Osteoblast (primary cell): ENCODE measurements around the gene TMEM130. TPM values are rescaled to one million over a fixed set of nuclear protein-coding genes. Genes with fewer than 3 reads are reported as not detected.

Source experiments
- DNase-seq: peaks from one replicate; pipeline ENCODE4 v3.0.0; 2011; ENCODE audit warnings: low spot score, mixed read lengths; ENCODE audit not compliant: insufficient read length; ENCODE audit errors: missing footprints
- H2AFZ ChIP-seq: 2 replicates; pipeline ENCODE4 v1.6.0; 2011; ENCODE audit warnings: mild to moderate bottlenecking, low read length
- H3K27ac ChIP-seq: 2 replicates; pipeline ENCODE4 v1.5.1; 2011; ENCODE audit warnings: mild to moderate bottlenecking, low read depth, low read length, moderate library complexity
- H3K27me3 ChIP-seq: 2 replicates; pipeline ENCODE4 v1.6.0; 2012; ENCODE audit warnings: mild to moderate bottlenecking, control low read depth, inconsistent platforms, low read length, moderate library complexity; ENCODE audit not compliant: insufficient read depth
- H3K36me3 ChIP-seq: 2 replicates; pipeline ENCODE4 v1.5.1; 2011; ENCODE audit warnings: mild to moderate bottlenecking, low read length, control low read depth, moderate library complexity; ENCODE audit not compliant: insufficient read depth
- H3K4me1 ChIP-seq: 2 replicates; pipeline ENCODE4 v1.5.1; 2011; ENCODE audit warnings: mild to moderate bottlenecking, low read length, control low read depth, moderate library complexity; ENCODE audit not compliant: insufficient read depth
- H3K4me2 ChIP-seq: 2 replicates; pipeline ENCODE4 v1.6.0; 2011; ENCODE audit warnings: mild to moderate bottlenecking, low read length; ENCODE audit not compliant: insufficient read depth
- H3K4me3 ChIP-seq: fragments of 200-600 bp; sonication (generic); 3 replicates; pipeline ENCODE4 v1.5.1; 2012; ENCODE audit warnings: mild to moderate bottlenecking, low read length, inconsistent platforms; ENCODE audit not compliant: insufficient read depth
- H3K79me2 ChIP-seq: 2 replicates; pipeline ENCODE4 v1.6.0; 2012; ENCODE audit warnings: mild to moderate bottlenecking, low read length, control low read depth, inconsistent platforms; ENCODE audit not compliant: insufficient read depth
- H3K9me3 ChIP-seq: 2 replicates; pipeline ENCODE4 v1.5.1; 2011; ENCODE audit warnings: low read depth, low read length, control low read depth
- H4K20me1 ChIP-seq: 2 replicates; pipeline ENCODE4 v1.6.0; 2012; ENCODE audit warnings: mild to moderate bottlenecking, low read length, control low read depth; ENCODE audit not compliant: insufficient read depth
- CTCF ChIP-seq: IDR thresholded peaks from 2 replicates; pipeline ENCODE4 v1.5.1; 2011; ENCODE audit warnings: mild to moderate bottlenecking, low read depth, low read length, moderate library complexity; ENCODE audit errors: extremely low read depth
- total RNA-seq: library from RNA; depleted of rRNA; stranded (reverse); fragments of >200 nt; gene quantifications from 2 replicates; pipeline ENCODE4 v1.2.3, GENCODE V29; 2012

Gene TMEM130
- total RNA-seq, 1 donor: 1.1 TPM

DNA sequence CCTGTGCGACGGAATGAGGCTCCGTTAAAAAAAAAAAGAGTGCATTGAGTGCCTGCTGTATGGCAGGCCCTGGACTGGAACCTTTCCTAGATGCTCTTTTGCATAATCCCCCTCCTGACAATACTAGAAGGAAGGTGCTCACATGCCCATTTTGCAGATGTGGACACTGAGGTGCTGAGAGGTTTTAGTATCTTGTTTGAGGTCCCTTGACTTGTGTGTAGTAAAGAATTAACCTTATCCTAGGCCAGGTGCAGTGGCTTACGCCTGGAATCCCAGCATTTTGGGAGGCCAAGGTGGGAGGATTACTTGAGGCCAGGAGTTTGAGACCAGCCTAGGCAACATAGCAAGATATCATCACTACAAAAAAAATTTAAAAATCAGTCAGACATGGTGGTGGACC is 46.6 kb downstream of the TMEM130 start:
- Histone ChIP-seq H3K9me3 (no peaks in the 10 kb centered on the region), H3K27me3 (peaks cover 5% of the 10 kb centered on the region), H3K36me3 (no peaks in the 10 kb centered on the region), H3K4me1 (peaks cover 7% of the 10 kb centered on the region), H3K79me2 (no peaks in the 10 kb centered on the region), H3K27ac (no peak overlapping the region), H3K4me3 (no peak overlapping the region), H3K4me2 (no peak overlapping the region), H2AFZ (no peak overlapping the region), H4K20me1 (no peaks in the 10 kb centered on the region)
- TF ChIP-seq CTCF: no peak
- no peak for DNase-seq

DNA sequence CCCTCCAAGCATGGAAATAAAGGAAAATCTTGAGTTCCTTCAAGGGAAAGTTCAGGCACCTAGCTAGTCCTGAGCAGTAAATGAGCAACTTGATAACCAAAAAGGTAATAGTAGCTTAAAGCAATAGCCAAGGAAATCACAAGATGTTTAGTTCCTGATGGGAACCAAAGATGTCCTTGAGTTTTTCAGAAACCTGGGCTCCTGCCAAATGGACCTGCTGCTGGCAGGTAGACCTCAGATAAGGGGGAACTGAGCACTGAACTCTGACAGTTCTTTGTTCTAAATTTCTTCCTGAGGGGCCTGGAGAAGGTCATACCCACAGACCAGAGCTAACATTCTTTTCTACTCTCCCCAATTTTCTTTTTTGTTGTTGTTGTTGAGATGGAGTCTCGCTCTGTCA is 48.5 kb downstream of the TMEM130 start:
- peaks cover 4% of the 10 kb centered on the region for H3K4me1 ChIP-seq
- no peak for TF ChIP-seq CTCF

DNA sequence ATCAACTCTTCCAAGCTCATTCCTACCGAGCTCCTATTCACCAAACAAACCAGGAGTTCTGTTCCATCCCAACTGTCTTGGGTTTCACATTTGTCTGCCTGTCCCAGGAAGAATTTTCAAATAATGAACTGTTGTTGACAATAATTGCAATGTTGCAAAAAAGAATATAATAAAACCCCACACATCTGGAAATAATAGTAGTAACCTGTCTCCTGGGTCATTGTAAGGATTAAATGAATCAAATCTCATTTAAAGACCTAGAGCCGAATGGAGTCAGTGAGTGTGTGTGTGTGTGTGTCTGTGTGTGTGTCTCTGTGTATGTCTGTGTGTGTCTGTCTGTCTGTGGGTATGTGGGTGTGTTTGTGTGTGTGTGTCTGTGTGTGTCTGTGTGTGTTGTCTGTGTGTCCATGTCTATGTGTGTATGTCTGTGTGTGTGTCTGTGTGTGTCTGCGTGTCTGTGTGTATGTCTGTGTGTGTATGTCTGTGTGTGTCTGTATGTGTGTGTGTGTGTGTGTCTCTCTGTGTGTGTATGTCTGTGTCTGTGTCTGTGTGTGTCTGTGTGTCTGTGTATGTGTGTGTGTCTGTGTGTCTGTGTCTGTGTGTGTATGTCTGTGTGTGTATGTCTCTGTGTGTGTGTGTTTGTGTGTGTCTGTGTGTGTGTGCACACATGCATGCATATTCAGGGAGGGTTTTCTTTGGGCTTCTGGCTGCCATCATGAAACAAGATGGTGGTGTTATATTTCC is 52.7 kb downstream of the TMEM130 start:
- Histone ChIP-seq H3K4me3 (no peak overlapping the region), H4K20me1 (no peaks in the 10 kb centered on the region), H3K79me2 (no peaks in the 10 kb centered on the region), H2AFZ (no peak overlapping the region), H3K36me3 (no peaks in the 10 kb centered on the region), H3K4me1 (no peaks in the 10 kb centered on the region), H3K27ac (no peak overlapping the region), H3K9me3 (no peaks in the 10 kb centered on the region), H3K27me3 (peaks cover 19% of the 10 kb centered on the region), H3K4me2 (no peak overlapping the region)
- no peak for DNase-seq
- no peak for TF ChIP-seq CTCF

More for the DNA sequence above, 48.5 kb downstream of the TMEM130 start:
- Histone ChIP-seq H4K20me1 (no peaks in the 10 kb centered on the region), H3K36me3 (no peaks in the 10 kb centered on the region), H3K4me3 (no peak overlapping the region), H3K79me2 (no peaks in the 10 kb centered on the region), H3K27me3 (peaks cover 10% of the 10 kb centered on the region), H2AFZ (no peak overlapping the region), H3K9me3 (no peaks in the 10 kb centered on the region), H3K27ac (no peak overlapping the region), H3K4me2 (no peak overlapping the region)
- no peak for DNase-seq

DNA sequence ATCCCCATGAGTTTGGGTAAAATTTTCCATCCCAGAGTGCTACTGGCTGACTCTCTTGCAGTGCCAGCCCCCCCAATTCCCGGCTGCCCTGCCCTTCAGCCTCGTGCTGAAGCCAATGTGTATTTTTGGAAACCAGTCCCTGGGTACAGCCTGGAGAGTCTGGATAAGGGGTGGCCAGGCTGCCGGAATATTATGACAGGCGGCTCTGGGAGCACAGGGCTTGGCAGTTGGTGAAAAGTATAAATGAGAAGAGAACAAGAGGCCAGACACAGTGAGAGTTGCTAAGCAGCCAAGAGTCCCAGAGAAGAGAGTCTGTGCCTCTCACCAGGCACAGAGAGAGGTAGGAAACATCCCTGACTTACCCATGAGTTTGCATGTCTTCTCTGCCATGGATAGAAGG is 53.6 kb downstream of the TMEM130 start:
- H3K9me3 ChIP-seq: no peaks in the 10 kb centered on the region
- peaks cover 19% of the 10 kb centered on the region for H3K27me3 ChIP-seq
- no peak for TF ChIP-seq CTCF
- no peaks in the 10 kb centered on the region for H3K79me2 ChIP-seq
- no peaks in the 10 kb centered on the region for H3K4me1 ChIP-seq
- no peak overlapping the region for H3K4me3 ChIP-seq
- no peak overlapping the region for H2AFZ ChIP-seq
- H3K27ac ChIP-seq: no peak overlapping the region
- no peak for DNase-seq
- no peaks in the 10 kb centered on the region for H4K20me1 ChIP-seq
- H3K36me3 ChIP-seq: no peaks in the 10 kb centered on the region
- no peak overlapping the region for H3K4me2 ChIP-seq
